GM13976 (cell line): Measurements from ENCODE around the gene MEF2B.
A peak's percentile ranks its signal among the peaks of the same experiment; 100 is the strongest.
"Not testable (repeated sequence)": the region's sequence is repeated elsewhere in the genome, so short reads cannot be mapped to it uniquely, and the experiment has no call there.

Source experiments
- DNase-seq: peaks from one replicate; pipeline ENCODE4 v3.0.0; 2012; ENCODE audit warnings: low spot score
- in situ Hi-C: fragments of 300-500 bp; cut with MboI; formaldehyde crosslinking; loops from one replicate; pipeline ENCODE4 v1.12.0; 2022; ENCODE audit warnings: low sequenced_read_pairs, mixed read lengths, inconsistent platforms; ENCODE audit not compliant: unreplicated experiment
- TF ChIP-seq, protein P1 (sequence below): IDR thresholded peaks from 2 replicates; pipeline ENCODE4 v1.5.1; 2012; ENCODE audit warnings: borderline replicate concordance, mild to moderate bottlenecking; ENCODE audit not compliant: insufficient read depth; ENCODE audit errors: extremely low read depth, missing control alignments, control extremely low read depth

The MEF2B gene

DNA sequence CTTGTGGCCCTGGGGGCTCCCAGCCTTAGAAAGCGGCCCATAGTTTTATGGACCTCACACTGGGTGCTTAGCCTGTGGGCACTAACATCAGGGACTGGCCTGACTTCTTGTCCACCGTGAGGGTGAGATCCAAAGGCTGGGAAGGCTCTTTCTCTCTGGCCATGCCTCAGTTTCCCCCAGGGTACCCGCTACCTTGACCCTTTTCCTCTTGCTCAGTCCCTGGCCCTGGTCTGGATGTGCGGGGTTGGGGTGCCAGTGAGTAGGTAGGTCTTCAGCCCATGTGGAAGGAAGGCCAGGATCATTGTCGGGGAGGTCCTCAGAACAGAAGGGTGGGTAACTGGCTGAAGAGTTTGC, 30.2 kb downstream of the MEF2B start:
- in situ Hi-C loops, result loop anchor here (5.0 kb wide), 1 partner anchor 42 kb away; no protein-coding TSS in a partner anchor
- TF ChIP-seq, protein P1, sequence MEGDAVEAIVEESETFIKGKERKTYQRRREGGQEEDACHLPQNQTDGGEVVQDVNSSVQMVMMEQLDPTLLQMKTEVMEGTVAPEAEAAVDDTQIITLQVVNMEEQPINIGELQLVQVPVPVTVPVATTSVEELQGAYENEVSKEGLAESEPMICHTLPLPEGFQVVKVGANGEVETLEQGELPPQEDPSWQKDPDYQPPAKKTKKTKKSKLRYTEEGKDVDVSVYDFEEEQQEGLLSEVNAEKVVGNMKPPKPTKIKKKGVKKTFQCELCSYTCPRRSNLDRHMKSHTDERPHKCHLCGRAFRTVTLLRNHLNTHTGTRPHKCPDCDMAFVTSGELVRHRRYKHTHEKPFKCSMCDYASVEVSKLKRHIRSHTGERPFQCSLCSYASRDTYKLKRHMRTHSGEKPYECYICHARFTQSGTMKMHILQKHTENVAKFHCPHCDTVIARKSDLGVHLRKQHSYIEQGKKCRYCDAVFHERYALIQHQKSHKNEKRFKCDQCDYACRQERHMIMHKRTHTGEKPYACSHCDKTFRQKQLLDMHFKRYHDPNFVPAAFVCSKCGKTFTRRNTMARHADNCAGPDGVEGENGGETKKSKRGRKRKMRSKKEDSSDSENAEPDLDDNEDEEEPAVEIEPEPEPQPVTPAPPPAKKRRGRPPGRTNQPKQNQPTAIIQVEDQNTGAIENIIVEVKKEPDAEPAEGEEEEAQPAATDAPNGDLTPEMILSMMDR, result no peak
- no peak for DNase-seq

DNA sequence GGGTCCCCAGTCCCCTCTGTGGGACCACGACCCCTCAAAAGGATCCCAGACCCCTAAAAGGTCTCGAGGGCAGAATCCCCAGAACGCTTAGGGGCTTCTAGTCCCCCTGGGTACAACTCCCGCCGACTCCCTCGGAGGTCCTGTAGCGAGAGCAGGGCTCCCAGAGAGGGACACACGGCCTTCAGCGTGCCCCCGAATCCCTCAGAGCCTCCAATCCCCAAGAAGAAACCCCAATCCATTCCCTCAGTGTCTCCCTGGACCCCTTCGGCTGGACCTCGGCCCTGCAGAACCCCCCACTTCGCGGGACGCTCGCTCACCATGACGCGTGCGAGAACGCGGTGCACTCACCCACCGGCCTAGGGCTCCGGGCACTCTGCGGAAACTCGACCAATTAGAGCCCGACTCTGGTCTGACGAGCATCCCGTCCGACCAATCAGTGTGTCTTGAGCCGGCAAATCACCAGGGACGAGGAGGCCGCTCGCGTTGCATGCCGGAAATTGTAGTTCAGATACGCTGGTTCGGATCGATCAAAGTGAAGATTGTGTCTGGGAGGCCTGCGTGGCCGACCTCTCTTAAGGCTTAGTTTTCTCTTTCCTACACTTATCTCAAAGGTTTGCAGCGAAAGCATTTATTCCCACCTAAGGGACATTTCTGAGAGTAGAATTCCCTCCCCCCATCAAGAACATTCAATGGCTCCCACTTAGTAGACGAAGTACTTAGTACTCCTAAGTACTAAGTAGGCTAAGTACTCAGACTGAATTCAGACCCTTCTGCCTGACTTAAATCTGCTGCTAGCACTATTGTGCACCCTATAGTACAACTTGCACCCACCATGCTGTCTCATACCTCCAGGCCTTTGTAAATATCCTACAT, 31.7 kb downstream of the MEF2B start, which contains the start of gene TMEM161A:
Gene TMEM161A, minus strand, starts transcription at position 370 of the 873 bp plus-strand sequence. Its CDS starts 50 bp downstream, at position 320.
- peak; percentile 99 for DNase-seq
- TF ChIP-seq, protein P1, result no peak
- in situ Hi-C loops, result no loop called here

DNA sequence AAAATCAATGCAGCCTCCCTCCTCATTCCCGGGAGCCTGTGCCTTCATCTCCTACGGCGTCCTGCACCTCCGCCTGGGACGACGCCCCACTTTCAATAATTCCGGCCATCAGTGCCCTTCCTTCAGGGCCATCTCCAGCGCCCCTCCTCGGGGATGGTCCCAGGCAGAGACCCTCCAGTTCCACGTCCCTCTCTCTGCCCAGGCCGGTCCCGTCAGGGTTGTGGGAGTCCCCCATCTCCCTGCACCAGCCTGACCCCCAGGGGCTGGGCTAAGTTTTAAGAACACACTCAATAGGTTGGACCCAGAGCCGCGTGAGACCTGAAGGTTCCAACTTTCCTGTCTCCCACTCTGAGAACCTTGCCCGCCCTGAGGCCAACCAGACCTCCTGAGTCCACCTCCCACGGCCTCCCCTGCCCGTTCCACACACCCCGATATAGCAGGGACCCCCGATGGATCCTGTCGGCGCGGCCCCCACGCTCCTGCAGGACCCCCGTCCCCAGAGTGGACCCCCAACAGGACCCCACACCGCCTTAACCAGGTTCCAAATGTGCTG, 32.4 kb downstream of the MEF2B start:
- TF ChIP-seq, protein P1, result no peak
- in situ Hi-C loops, result no loop called here
- peak; percentile 44 for DNase-seq

DNA sequence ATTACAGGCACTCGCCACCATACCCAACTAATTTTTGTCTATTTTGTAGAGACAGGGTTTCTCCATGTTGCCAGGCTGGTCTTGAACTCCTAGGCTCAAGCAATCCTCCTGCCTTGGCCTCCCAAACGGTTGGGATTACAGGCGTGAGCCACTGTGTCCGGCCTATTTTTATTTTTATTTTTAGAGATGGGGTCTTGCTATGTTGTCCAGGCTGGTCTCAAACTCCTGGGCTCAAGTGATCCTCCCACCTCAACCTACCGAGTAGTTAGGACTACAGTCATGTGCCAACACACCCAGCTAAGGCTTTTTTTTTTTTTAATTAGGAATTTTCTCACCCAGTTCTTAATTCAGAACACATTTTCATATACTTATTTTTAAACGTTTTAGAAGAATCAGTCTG, 34.4 kb downstream of the MEF2B start:
- in situ Hi-C loops, DNase-seq: not testable (repeated sequence)

DNA sequence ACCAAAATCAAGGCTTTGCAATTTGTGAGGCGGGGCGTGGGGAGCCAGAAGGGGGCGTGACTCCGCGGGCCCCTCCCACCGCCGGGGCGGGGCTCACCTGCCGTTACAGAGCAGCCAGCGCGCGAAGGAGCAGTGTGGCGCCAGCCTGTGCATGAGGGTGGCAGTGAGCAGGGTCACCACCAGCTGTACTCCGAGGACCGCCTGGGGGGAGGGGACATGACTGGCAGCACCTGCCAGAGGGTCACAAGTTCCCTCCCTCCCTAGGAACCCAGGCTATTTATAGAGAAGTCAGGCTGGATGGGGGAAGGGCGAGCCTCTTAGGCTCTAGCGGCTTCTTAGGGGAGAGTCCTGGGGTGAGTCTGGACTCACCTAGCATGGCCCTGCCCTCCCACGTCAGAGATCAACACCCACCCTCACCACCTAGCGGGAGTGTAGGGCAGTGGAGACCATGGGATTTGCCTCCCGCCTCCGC, 35.3 kb downstream of the MEF2B start:
- DNase-seq, result no peak
- TF ChIP-seq, protein P1, result no peak
- in situ Hi-C loops, result no loop called here

DNA sequence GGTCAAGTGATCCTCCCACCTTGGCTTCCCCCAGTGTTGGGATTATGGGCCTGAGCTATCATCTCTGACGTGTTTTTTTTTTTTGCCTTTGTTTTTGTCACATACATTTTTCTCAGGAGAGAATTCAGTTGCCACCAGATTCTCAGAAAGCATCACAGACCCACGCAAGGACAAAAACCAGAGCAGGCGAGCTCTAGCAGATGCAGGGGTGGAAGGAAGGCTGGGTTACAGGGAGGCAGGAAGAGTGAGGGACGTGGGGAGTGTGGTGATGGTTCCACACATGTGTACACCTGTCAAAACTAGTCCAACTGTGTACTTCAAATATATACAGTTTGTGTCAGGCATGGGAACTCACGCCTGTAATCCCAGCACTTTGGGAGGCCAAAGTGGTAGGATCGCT, 36.1 kb downstream of the MEF2B start:
- DNase-seq, result no peak
- in situ Hi-C loops, result no loop called here
- TF ChIP-seq, protein P1, result no peak

DNA sequence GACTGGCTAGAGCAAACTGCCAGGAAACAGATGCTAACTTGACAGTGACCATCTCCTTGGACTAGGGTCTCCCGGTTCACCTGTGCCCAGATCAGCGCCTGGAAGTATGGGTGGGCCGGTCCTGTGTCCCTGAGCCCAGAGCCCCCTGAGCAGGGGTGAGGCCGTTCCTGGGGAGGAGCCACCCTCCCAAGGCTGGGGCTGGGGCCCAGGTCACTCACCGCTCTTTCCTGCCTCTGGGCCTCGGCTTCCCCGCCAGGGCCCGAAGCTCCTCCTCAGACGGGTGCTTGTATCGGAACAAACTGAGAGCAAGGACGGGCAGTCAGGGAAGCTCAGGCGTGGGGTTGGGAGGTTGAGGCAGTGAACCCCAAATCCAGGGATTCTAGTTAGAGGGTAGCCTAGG, 37.2 kb downstream of the MEF2B start:
- in situ Hi-C loops, result no loop called here

More for the DNA sequence above, 37.2 kb downstream of the MEF2B start:
- TF ChIP-seq, protein P1, result no peak
- no peak for DNase-seq
